Ammon's horn (tissue), 1 donor: ENCODE data around the gene HSP90AA1.
"Not testable (repeated sequence)": the region's sequence is repeated elsewhere in the genome, so short reads cannot be mapped to it uniquely, and the experiment has no call there.

Experiments
- DNase-seq: peaks from one replicate; pipeline ENCODE4 v3.0.0-alpha.2; 2016; ENCODE audit warnings: low spot score

The HSP90AA1 gene

GRCh38 chr14:102094101-102094500, 7.3 kb upstream of the HSP90AA1 start:
- no peak for DNase-seq

GRCh38 chr14:102092806-102093205, 6.0 kb upstream of the HSP90AA1 start:
- DNase-seq: no peak

- DNase-seq: no peak
Measured at GRCh38 chr14:102090713-102091112, 3.9 kb upstream of the HSP90AA1 start.

- DNase-seq: no peak
Measured at GRCh38 chr14:102089621-102090343, 2.9 kb upstream of the HSP90AA1 start.

- peak; percentile 57 for DNase-seq
Measured at GRCh38 chr14:102088012-102088792, 1.4 kb upstream of the HSP90AA1 start.

- no peak for DNase-seq
Measured at GRCh38 chr14:102087762-102088011, 843 bp upstream of the HSP90AA1 start.

- no peak for DNase-seq
Measured at GRCh38 chr14:102086709-102086971, 204 bp downstream of the HSP90AA1 start.

GRCh38 chr14:102085948-102086708, 716 bp downstream of the HSP90AA1 start:
- DNase-seq: peak; percentile 54

GRCh38 chr14:102085488-102085887, 1.4 kb downstream of the HSP90AA1 start:
- no peak for DNase-seq

- no peak for DNase-seq
Measured at GRCh38 chr14:102084931-102085330, 1.9 kb downstream of the HSP90AA1 start.

GRCh38 chr14:102084522-102084921, 2.3 kb downstream of the HSP90AA1 start:
- not testable (repeated sequence) for DNase-seq

GRCh38 chr14:102081231-102082080, 5.4 kb downstream of the HSP90AA1 start:
- DNase-seq: no peak

- DNase-seq: no peak
Measured at GRCh38 chr14:102080183-102081080, 6.4 kb downstream of the HSP90AA1 start.

GRCh38 chr14:102079700-102079979, 7.2 kb downstream of the HSP90AA1 start:
- no peak for DNase-seq

GRCh38 chr14:102078831-102079699, 7.8 kb downstream of the HSP90AA1 start:
- DNase-seq: no peak

- not testable (repeated sequence) for DNase-seq
Measured at GRCh38 chr14:102078361-102078791, 8.5 kb downstream of the HSP90AA1 start.

GRCh38 chr14:102077382-102077709, 9.5 kb downstream of the HSP90AA1 start:
- no peak for DNase-seq

- DNase-seq: no peak
Measured at GRCh38 chr14:102075155-102075554, 11.7 kb downstream of the HSP90AA1 start.

- DNase-seq: no peak
Measured at GRCh38 chr14:102074415-102074964, 12.4 kb downstream of the HSP90AA1 start.

GRCh38 chr14:102071283-102071998, 15.4 kb downstream of the HSP90AA1 start:
- DNase-seq: no peak
